CD14-positive monocyte (primary cell): ENCODE measurements around the gene ITGB1. TPM values are rescaled to one million over a fixed set of nuclear protein-coding genes. Genes with fewer than 3 reads are reported as not detected.

Experiments
- DNase-seq, 3 donors: peaks; one replicate each; pipeline ENCODE4 v3.0.0-alpha.2; 2011 to 2022
- H2AFZ ChIP-seq: 2 replicates; pipeline ENCODE4 v1.6.0; 2012; ENCODE audit warnings: mild to moderate bottlenecking, low read depth, low read length, inconsistent platforms; ENCODE audit not compliant: insufficient read depth, poor library complexity, severe bottlenecking
- H3K27ac ChIP-seq, 2 donors: 1 replicate in 1 of 2; 2 replicates in 1 of 2; pipeline ENCODE4 v1.5.1; 2012 to 2013; ENCODE audit warnings: low read length in 2 of 2, control low read depth in 1 of 2, inconsistent platforms in 1 of 2, low read depth in 1 of 2, mild to moderate bottlenecking in 1 of 2
- H3K27me3 ChIP-seq, 2 donors: one replicate each; pipeline versions ENCODE4 v1.6.0 to v1.6.1; 2011 to 2013; ENCODE audit warnings: low read length in 2 of 2; ENCODE audit not compliant: control insufficient read depth in 2 of 2, insufficient read depth in 2 of 2
- H3K36me3 ChIP-seq, 2 donors: replicated peaks in 1 of 2; 1 replicate in 1 of 2; 2 replicates in 1 of 2; pipeline versions ENCODE4 v1.5.1 to v1.6.1; 2012 to 2013; ENCODE audit warnings: low read length in 2 of 2, control low read depth in 1 of 2, inconsistent platforms in 1 of 2, mild to moderate bottlenecking in 1 of 2; ENCODE audit not compliant: insufficient read depth in 2 of 2, control insufficient read depth in 1 of 2
- H3K4me1 ChIP-seq, 2 donors: 1 replicate in 1 of 2; 2 replicates in 1 of 2; pipeline versions ENCODE4 v1.5.1 to v1.6.1; 2012 to 2013; ENCODE audit warnings: low read length in 2 of 2, control low read depth in 1 of 2, inconsistent platforms in 1 of 2, mild to moderate bottlenecking in 1 of 2, moderate library complexity in 1 of 2; ENCODE audit not compliant: insufficient read depth in 2 of 2, control insufficient read depth in 1 of 2
- H3K4me2 ChIP-seq: replicated peaks from 2 replicates; pipeline ENCODE3; 2012; ENCODE audit warnings: low read length, moderate library complexity, mild to moderate bottlenecking; ENCODE audit not compliant: poor library complexity, severe bottlenecking; ENCODE audit errors: extremely low read depth
- H3K4me3 ChIP-seq, 3 experiments: fragments of 200-600 bp in 1 of 3; sonication (generic) in 1 of 3; replicated peaks in 1 of 3; 1 replicate in 2 of 3; 2 replicates in 1 of 3; pipeline ENCODE4 v1.5.1; 2011 to 2013; ENCODE audit warnings: low read length in 3 of 3, mild to moderate bottlenecking in 3 of 3, control low read depth in 2 of 3, low read depth in 2 of 3, inconsistent platforms in 1 of 3, moderate library complexity in 1 of 3
- H3K79me2 ChIP-seq: 2 replicates; pipeline ENCODE4 v1.6.0; 2012; ENCODE audit warnings: mild to moderate bottlenecking, control low read depth, inconsistent platforms, low read length, moderate library complexity; ENCODE audit not compliant: insufficient read depth
- H3K9ac ChIP-seq: 2 replicates; pipeline ENCODE4 v1.6.0; 2017; ENCODE audit warnings: low read length, mild to moderate bottlenecking; ENCODE audit not compliant: insufficient read depth, poor library complexity, severe bottlenecking
- H3K9me3 ChIP-seq, 2 donors: replicated peaks in 1 of 2; 1 replicate in 1 of 2; 2 replicates in 1 of 2; pipeline versions ENCODE4 v1.5.1 to v1.6.1; 2012 to 2013; ENCODE audit warnings: low read length in 2 of 2, control low read depth in 1 of 2; ENCODE audit not compliant: control insufficient read depth in 1 of 2, insufficient read depth in 1 of 2
- H4K20me1 ChIP-seq: 2 replicates; pipeline ENCODE4 v1.6.0; 2012; ENCODE audit warnings: mild to moderate bottlenecking, low read length, control low read depth, moderate library complexity; ENCODE audit not compliant: insufficient read depth
- H3K27ac Mint-ChIP-seq, 7 donors: one replicate each; pipeline ENCODE4 v1.8.0; 2020; ENCODE audit warnings: mild to moderate bottlenecking in 7 of 7, mixed read lengths in 7 of 7, moderate library complexity in 6 of 7, inconsistent platforms in 2 of 7
- H3K27me3 Mint-ChIP-seq, 3 donors: one replicate each; pipeline ENCODE4 v1.8.0; 2021 to 2022; ENCODE audit warnings: low read depth in 3 of 3, mild to moderate bottlenecking in 3 of 3, mixed read lengths in 3 of 3, moderate library complexity in 3 of 3, inconsistent platforms in 1 of 3
- H3K36me3 Mint-ChIP-seq, 2 donors: one replicate each; pipeline ENCODE4 v1.8.0; 2020; ENCODE audit warnings: mixed read lengths in 2 of 2, inconsistent platforms in 1 of 2, mild to moderate bottlenecking in 1 of 2
- H3K4me1 Mint-ChIP-seq: one replicate; pipeline ENCODE4 v1.8.0; 2020; ENCODE audit warnings: mild to moderate bottlenecking, mixed read lengths
- H3K4me3 Mint-ChIP-seq, 2 donors: one replicate each; pipeline ENCODE4 v1.8.0; 2020; ENCODE audit warnings: mild to moderate bottlenecking in 2 of 2, mixed read lengths in 2 of 2, moderate library complexity in 1 of 2
- H3K9me3 Mint-ChIP-seq, 7 donors: one replicate each; pipeline ENCODE4 v1.8.0; 2020 to 2022; ENCODE audit warnings: mixed read lengths in 7 of 7, mild to moderate bottlenecking in 6 of 7, moderate library complexity in 6 of 7, inconsistent platforms in 2 of 7
- CTCF ChIP-seq: fragments of 200-600 bp; IDR thresholded peaks from one replicate; pipeline ENCODE4 v1.8.0; 2022; ENCODE audit warnings: antibody characterized with exemption, mild to moderate bottlenecking
- WGBS: methylation state at CpG from one replicate; pipeline ENCODE4 v1.1.5; 2013; ENCODE audit warnings: missing lambda C conversion rate; ENCODE audit not compliant: insufficient coverage; 5-methylcytosine and 5-hydroxymethylcytosine counted together
- intact Hi-C, 2 donors: fragments of 100-400 bp; cut with micrococcal nuclease; formaldehyde crosslinking; loops; one replicate each; pipeline versions ENCODE4 v1.15.0 to v1.15.1; 2023
- polyA plus RNA-seq, 3 donors: library from polyadenylated mRNA; depleted of rRNA in 1 of 3; unstranded in 2 of 3; stranded (reverse) in 1 of 3; fragments of 300-500 nt in 2 of 3; fragments of >200 nt in 1 of 3; fragmentation: Illumina TruSeq in 2 of 3; gene quantifications; 1 replicate in 2 of 3; 2 replicates in 1 of 3; pipeline ENCODE4 v1.2.3, GENCODE V29; 2012 to 2021

Gene ITGB1
- polyA plus RNA-seq, 3 donors: 58.2 to 157 (median 127) TPM

- H3K79me2 ChIP-seq: peaks cover 27% of the 10 kb centered on the region
- H3K27ac ChIP-seq: no peak overlapping the region
- H3K4me2 ChIP-seq: no peak overlapping the region
- no peak overlapping the region for H2AFZ ChIP-seq
- H3K4me3 Mint-ChIP-seq: no peak overlapping the region
- H3K9ac ChIP-seq: no peak overlapping the region
- no peaks in the 10 kb centered on the region for H3K9me3 ChIP-seq
- peaks cover 24% of the 10 kb centered on the region for H4K20me1 ChIP-seq
- no peaks in the 10 kb centered on the region for H3K36me3 ChIP-seq
- H3K27ac Mint-ChIP-seq: no peak overlapping the region
- no peak overlapping the region for H3K4me3 ChIP-seq
- intact Hi-C loops: loop anchor here in 1 of 2 donors (2.0 kb wide), 1 partner anchor 21 kb away; no protein-coding TSS in a partner anchor
- TF ChIP-seq CTCF: no peak
- peaks cover 53% of the 10 kb centered on the region for H3K4me1 Mint-ChIP-seq
- WGBS: 92% methylated on average over 2 of the region's 4 CpGs
- H3K9me3 Mint-ChIP-seq: no peaks in the 10 kb centered on the region
- H3K36me3 Mint-ChIP-seq: peaks cover 0 to 9% of the 10 kb centered on the region in 2 donors
- no peaks in the 10 kb centered on the region for H3K27me3 ChIP-seq
- H3K4me1 ChIP-seq: peaks cover 35 to 63% of the 10 kb centered on the region in 2 donors
- H3K27me3 Mint-ChIP-seq: no peaks in the 10 kb centered on the region
- no peak for DNase-seq
Observed at GRCh38 chr10:32960022-32960421, 2.0 kb upstream of the ITGB1 start.

- Mint-ChIP-seq H3K36me3 (peaks cover under 1 to 12% of the 10 kb centered on the region in 2 donors), H3K4me3 (peak overlapping the region; percentile 95 to 96), H3K4me1 (peaks cover 60% of the 10 kb centered on the region), H3K27me3 (no peaks in the 10 kb centered on the region), H3K9me3 (no peaks in the 10 kb centered on the region), H3K27ac (peak overlapping the region; percentile 85 to 97 (median 95))
- Histone ChIP-seq H3K4me3 (peak overlapping the region; percentile 57 to 93 (median 82)), H3K4me2 (peak overlapping the region; percentile 78), H3K27ac (peak overlapping the region; percentile 60 to 88), H3K36me3 (no peaks in the 10 kb centered on the region), H3K4me1 (peaks cover 35 to 63% of the 10 kb centered on the region in 2 donors), H3K9me3 (no peaks in the 10 kb centered on the region), H4K20me1 (peaks cover 31% of the 10 kb centered on the region), H3K27me3 (no peaks in the 10 kb centered on the region), H3K79me2 (peaks cover 35% of the 10 kb centered on the region), H2AFZ (peak overlapping the region; percentile 78), H3K9ac (peak overlapping the region; percentile 91)
- 90% methylated on average over 4 of the region's 10 CpGs for WGBS
- no peak for DNase-seq
- intact Hi-C loops: loop anchor here (2.0 to 5.0 kb wide), 2 partner anchors 46 to 48 kb away; no protein-coding TSS in a partner anchor
- no peak for TF ChIP-seq CTCF
Observed at GRCh38 chr10:32959006-32959920, 1.2 kb upstream of the ITGB1 start.
